Inferior parietal cortex (tissue), 1 donor: ENCODE measurements around the gene SPATA16.
"Not testable (repeated sequence)": the region's sequence is repeated elsewhere in the genome, so short reads cannot be mapped to it uniquely, and the experiment has no call there.

Experiments
- DNase-seq: peaks from one replicate; pipeline ENCODE4 v3.0.0-alpha.2; 2016; ENCODE audit errors: extremely low spot score

SPATA16 gene

GRCh38 chr3:173065543-173065981 is 75.5 kb downstream of the SPATA16 start:
- DNase-seq, result no peak

GRCh38 chr3:173064631-173065030 is 76.4 kb downstream of the SPATA16 start:
- no peak for DNase-seq

GRCh38 chr3:173058229-173058628 is 82.8 kb downstream of the SPATA16 start:
- no peak for DNase-seq

- DNase-seq, result no peak
These were observed 85.7 kb downstream of the SPATA16 start for GRCh38 chr3:173055228-173055933.

- DNase-seq, result no peak
These were observed 91.7 kb downstream of the SPATA16 start for GRCh38 chr3:173049360-173049759.

GRCh38 chr3:173045770-173046382 is 95.2 kb downstream of the SPATA16 start:
- DNase-seq, result no peak

- no peak for DNase-seq
These were observed 96.0 kb downstream of the SPATA16 start for GRCh38 chr3:173044998-173045397.

- DNase-seq, result no peak
These were observed 97.3 kb downstream of the SPATA16 start for GRCh38 chr3:173043757-173044156.

GRCh38 chr3:173038484-173038871 is 102.6 kb downstream of the SPATA16 start:
- DNase-seq, result no peak

- no peak for DNase-seq
These were observed 103.1 kb downstream of the SPATA16 start for GRCh38 chr3:173037840-173038483.

GRCh38 chr3:173030273-173030672 is 110.8 kb downstream of the SPATA16 start:
- DNase-seq, result no peak

- DNase-seq, result no peak
These were observed 112.7 kb downstream of the SPATA16 start for GRCh38 chr3:173028351-173028750.

- DNase-seq, result no peak
These were observed 113.6 kb downstream of the SPATA16 start for GRCh38 chr3:173027429-173027828.

- no peak for DNase-seq
These were observed 115.1 kb downstream of the SPATA16 start for GRCh38 chr3:173025941-173026340.

- no peak for DNase-seq
These were observed 119.4 kb downstream of the SPATA16 start for GRCh38 chr3:173021547-173022185.

- not testable (repeated sequence) for DNase-seq
These were observed 120.9 kb downstream of the SPATA16 start for GRCh38 chr3:173020128-173020527.

- no peak for DNase-seq
These were observed 121.7 kb downstream of the SPATA16 start for GRCh38 chr3:173019378-173019777.

- no peak for DNase-seq
These were observed 122.3 kb downstream of the SPATA16 start for GRCh38 chr3:173018758-173019157.

GRCh38 chr3:173013219-173013832 is 127.7 kb downstream of the SPATA16 start:
- DNase-seq, result no peak

GRCh38 chr3:173009410-173009809 is 131.6 kb downstream of the SPATA16 start:
- no peak for DNase-seq

GRCh38 chr3:173008978-173009377 is 132.1 kb downstream of the SPATA16 start:
- DNase-seq, result no peak
